PC-3 (cell line): ENCODE data around the gene CHRDL2. TPM values are rescaled to one million over a fixed set of nuclear protein-coding genes. Genes with fewer than 3 reads are reported as not detected.

ENCODE experiments used
- ATAC-seq: fragments of 200-7000 bp; cut with Tn5 transposase; 2 replicates; pipeline ENCODE4 v1.9.1; 2020; ENCODE audit warnings: mild to moderate bottlenecking, moderate library complexity
- BruUV-seq: library from RNA; stranded (reverse); fragments of 400-500 nt; replicated peaks from 2 replicates; lab custom pipeline; 2021; lab: Mats Ljungman, UMichigan
- CTCF ChIA-PET: fragments of 300-600 bp; sonication (Branson Sonifier 250); formaldehyde crosslinking; loops from one replicate; lab custom pipeline; 2022; ENCODE audit warnings: antibody characterized with exemption; lab: Charles Lee
- POLR2A ChIA-PET: fragments of 300-600 bp; sonication (Branson Sonifier 250); formaldehyde crosslinking; loops from one replicate; lab custom pipeline; 2022; ENCODE audit warnings: antibody characterized with exemption; ENCODE audit not compliant: unreplicated experiment; lab: Charles Lee
- DNase-seq: peaks from one replicate; pipeline ENCODE4 v3.0.0-alpha.2; 2015
- H2AFZ ChIP-seq: fragments of 300-600 bp; sonication (generic); 2 replicates; pipeline ENCODE4 v1.6.0; 2016; ENCODE audit warnings: antibody characterized with exemption, low read length
- H3F3A ChIP-seq: fragments of 300-600 bp; sonication (generic); one replicate; pipeline ENCODE4 v1.6.0; 2017; ENCODE audit warnings: antibody characterized with exemption, low read length, control low read depth, mild to moderate bottlenecking; ENCODE audit not compliant: unreplicated experiment
- H3K27ac ChIP-seq: fragments of 300-600 bp; sonication (generic); 2 replicates; pipeline ENCODE4 v1.5.1; 2016; ENCODE audit warnings: mild to moderate bottlenecking, low read length
- H3K27me3 ChIP-seq: fragments of 300-600 bp; sonication (generic); 2 replicates; pipeline ENCODE4 v1.6.1; 2016; ENCODE audit warnings: low read length, mixed read lengths
- H3K36me3 ChIP-seq: fragments of 300-600 bp; sonication (generic); 2 replicates; pipeline ENCODE4 v1.6.1; 2016; ENCODE audit warnings: low read depth, mixed run types, low read length, mixed read lengths
- H3K4me1 ChIP-seq: fragments of 300-600 bp; sonication (generic); 2 replicates; pipeline ENCODE4 v1.5.1; 2016; ENCODE audit warnings: low read length; ENCODE audit not compliant: insufficient read depth
- H3K4me2 ChIP-seq: fragments of 300-600 bp; sonication (generic); 2 replicates; pipeline ENCODE4 v1.6.0; 2016; ENCODE audit warnings: low read length
- H3K4me3 ChIP-seq: fragments of 300-600 bp; sonication (generic); 2 replicates; pipeline ENCODE4 v1.5.1; 2016; ENCODE audit warnings: mild to moderate bottlenecking, low read length, mixed read lengths
- H3K79me2 ChIP-seq: fragments of 300-600 bp; sonication (generic); 2 replicates; pipeline ENCODE4 v1.6.1; 2017; ENCODE audit warnings: low read length, mixed read lengths
- H3K9ac ChIP-seq: fragments of 300-600 bp; sonication (generic); 2 replicates; pipeline ENCODE4 v1.6.0; 2016; ENCODE audit warnings: mild to moderate bottlenecking, low read length
- H3K9me2 ChIP-seq: fragments of 300-600 bp; sonication (generic); replicated peaks from 2 replicates; pipeline ENCODE4 v1.6.1; 2016; ENCODE audit warnings: mixed run types, low read length, mixed read lengths
- H3K9me3 ChIP-seq: fragments of 300-600 bp; sonication (generic); 2 replicates; pipeline ENCODE4 v1.6.1; 2016; ENCODE audit warnings: low read length, mixed read lengths
- H4K20me1 ChIP-seq: fragments of 300-600 bp; sonication (generic); 2 replicates; pipeline ENCODE4 v1.6.1; 2016; ENCODE audit warnings: low read length, mixed read lengths
- CTCF ChIP-seq: fragments of 300-600 bp; sonication (generic); conservative IDR thresholded peaks from 2 replicates; pipeline ENCODE4 v1.5.1; 2017; ENCODE audit warnings: antibody characterized with exemption, low read depth, mild to moderate bottlenecking, low read length
- EZH2 ChIP-seq: fragments of 300-600 bp; sonication (generic); IDR thresholded peaks from one replicate; pipeline ENCODE4 v1.6.1; 2017; ENCODE audit warnings: antibody characterized with exemption, mild to moderate bottlenecking, low read length; ENCODE audit not compliant: unreplicated experiment
- EZH2phosphoT487 ChIP-seq: fragments of 300-600 bp; sonication (generic); IDR thresholded peaks from 2 replicates; pipeline ENCODE4 v1.6.1; 2018; ENCODE audit warnings: mild to moderate bottlenecking, antibody characterized with exemption, low read length, borderline replicate concordance
- intact Hi-C: fragments of 100-400 bp; cut with micrococcal nuclease; formaldehyde crosslinking; loops from 2 replicates; pipeline ENCODE4 v1.9.0; 2023
- total RNA-seq: library from RNA; depleted of rRNA; stranded (reverse); fragments of >200 nt; gene quantifications from 2 replicates; pipeline ENCODE4 v1.2.3, GENCODE V29; 2014

The CHRDL2 gene
- total RNA-seq, 1 experiment from 2014 or later, result not detected

DNA sequence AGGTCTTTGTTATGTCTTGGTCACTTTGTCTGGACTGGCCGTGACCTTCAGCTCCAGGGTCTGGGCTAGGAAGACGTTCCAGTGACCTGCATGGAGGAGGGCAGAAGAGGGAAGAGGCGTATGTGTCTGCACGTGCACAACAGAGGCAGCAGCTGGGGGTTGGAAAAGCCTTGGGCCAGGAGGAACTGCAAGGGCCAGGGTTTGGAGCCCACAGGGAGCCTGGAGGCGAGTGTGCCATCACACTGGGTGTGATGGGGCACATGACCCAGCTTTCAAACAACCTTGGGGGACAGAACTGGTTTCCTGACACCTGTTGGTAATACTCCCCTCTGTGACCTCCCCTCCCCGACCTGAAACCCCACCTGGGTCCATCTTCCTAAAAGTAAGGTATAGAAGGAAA lies 34.7 kb downstream of the CHRDL2 start:
- H4K20me1 ChIP-seq, result no peaks in the 10 kb centered on the region
- no peaks in the 10 kb centered on the region for H3K36me3 ChIP-seq
- DNase-seq (no peak), ATAC-seq (no peak)
- no peak for TF ChIP-seq EZH2
- no peak for TF ChIP-seq CTCF
- TF ChIP-seq EZH2phosphoT487, result no peak
- no peaks in the 10 kb centered on the region for H3K9me2 ChIP-seq
- no peak overlapping the region for H3K4me2 ChIP-seq
- ChIA-PET POLR2A (no interaction called here), CTCF (no interaction called here)
- no peaks in the 10 kb centered on the region for H3F3A ChIP-seq
- H3K4me1 ChIP-seq, result peaks cover 12% of the 10 kb centered on the region
- H3K4me3 ChIP-seq, result no peak overlapping the region
- H3K27ac ChIP-seq, result no peak overlapping the region
- H3K9me3 ChIP-seq, result no peaks in the 10 kb centered on the region
- intact Hi-C loops, result no loop called here
- H2AFZ ChIP-seq, result no peak overlapping the region
- no TSS peak for BruUV-seq
- H3K9ac ChIP-seq, result no peak overlapping the region
- no peaks in the 10 kb centered on the region for H3K79me2 ChIP-seq
- H3K27me3 ChIP-seq, result no peaks in the 10 kb centered on the region

GRCh38 chr11:74695705-74696280 lies 35.4 kb downstream of the CHRDL2 start:
- Histone ChIP-seq H3K9me2 (no peaks in the 10 kb centered on the region), H3K9ac (no peak overlapping the region), H3K27ac (no peak overlapping the region)

More at GRCh38 chr11:74695705-74696280, 35.4 kb downstream of the CHRDL2 start:
- TF ChIP-seq EZH2phosphoT487, result no peak
- TF ChIP-seq EZH2, result no peak
- no peak for TF ChIP-seq CTCF
- H3K4me2 ChIP-seq, result no peak overlapping the region
- H3K4me3 ChIP-seq, result no peak overlapping the region
- BruUV-seq, result no TSS peak
- H2AFZ ChIP-seq, result no peak overlapping the region
- CTCF ChIA-PET, result no interaction called here
- POLR2A ChIA-PET, result no interaction called here
- intact Hi-C loops, result no loop called here
- no peaks in the 10 kb centered on the region for H3K36me3 ChIP-seq
- no peaks in the 10 kb centered on the region for H4K20me1 ChIP-seq
- DNase-seq, result no peak
- no peaks in the 10 kb centered on the region for H3K27me3 ChIP-seq
- no peaks in the 10 kb centered on the region for H3K9me3 ChIP-seq
- no peaks in the 10 kb centered on the region for H3K79me2 ChIP-seq
- H3K4me1 ChIP-seq, result peaks cover 12% of the 10 kb centered on the region
- no peak for ATAC-seq
- H3F3A ChIP-seq, result no peaks in the 10 kb centered on the region
